Forelimb muscle (tissue), 1 donor: ENCODE results near the gene MBNL2. TPM values are rescaled to one million over a fixed set of nuclear protein-coding genes. Genes with fewer than 3 reads are reported as not detected.

Experiments
- DNase-seq: peaks from one replicate; pipeline ENCODE4 v3.0.0-alpha.2; 2013; ENCODE audit warnings: low read depth
- polyA plus RNA-seq: library from polyadenylated mRNA; unstranded; fragments of 120-200 nt; gene quantifications from one replicate; pipeline ENCODE4 v1.2.1, GENCODE V29; 2013; ENCODE audit not compliant: insufficient read length

Gene MBNL2
- polyA plus RNA-seq, 1 donor: 26.5 TPM

DNA sequence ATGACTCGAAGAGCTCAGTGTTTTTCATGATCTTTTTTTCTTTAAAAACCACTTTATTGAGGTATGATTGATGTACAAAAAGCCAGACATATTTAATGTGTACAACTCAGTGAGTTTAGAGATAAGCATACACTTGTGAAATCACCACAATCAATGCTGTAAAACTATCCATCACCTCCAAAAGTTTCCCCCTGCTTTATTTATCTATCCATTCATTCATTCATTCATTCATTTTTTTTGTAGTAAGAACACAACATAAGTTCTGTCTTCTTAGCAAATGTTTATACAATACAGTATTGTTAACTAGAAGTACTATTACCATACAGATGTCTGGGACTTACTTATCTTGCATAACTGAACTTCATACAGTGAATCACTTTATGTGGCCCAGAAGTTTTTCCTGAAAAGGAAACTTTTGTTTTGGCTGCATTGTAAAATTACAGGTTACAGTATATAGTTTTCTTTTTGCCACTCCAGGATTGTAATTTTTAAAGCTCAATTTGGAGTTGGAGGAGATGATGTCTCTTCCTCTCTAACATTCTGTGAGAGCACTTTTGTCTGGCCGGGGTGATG is 218.6 kb downstream of the MBNL2 start:
- DNase-seq: no peak

DNA sequence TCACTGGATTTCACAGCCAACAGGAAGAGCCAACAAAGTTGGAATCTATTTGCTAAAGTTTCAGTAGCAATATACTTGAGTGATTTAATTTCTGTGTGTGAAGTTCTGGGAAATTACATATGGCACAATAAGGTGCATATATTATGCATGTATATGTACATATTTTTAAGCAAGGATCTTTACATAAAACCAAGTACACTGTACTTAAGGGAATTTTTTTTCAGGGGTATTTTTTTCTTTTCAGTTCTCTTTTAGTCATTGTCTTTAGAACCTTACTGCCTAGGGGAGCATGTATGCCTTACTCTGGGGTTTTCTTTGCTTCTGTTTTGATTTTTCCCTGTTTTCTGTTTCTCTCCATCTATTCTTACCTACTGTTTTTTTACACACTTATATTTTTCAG is 219.2 kb downstream of the MBNL2 start:
- DNase-seq: no peak

Other genes with a start within 250 kb of the MBNL2 start
- 0.18 TPM for gene OXGR1, start 227.9 kb upstream of the MBNL2 start, polyA plus RNA-seq
- gene RAP2A, start 211.8 kb downstream of the MBNL2 start, polyA plus RNA-seq: 26.4 TPM